ENCODE results near the gene RNASE3.
"Not testable (repeated sequence)": the region's sequence is repeated elsewhere in the genome, so short reads cannot be mapped to it uniquely, and the experiment has no call there.

Gene RNASE3

GRCh38 chr14:20857630-20858261, 33.4 kb upstream of the RNASE3 start:
- TF ChIP-seq CTCF (IDR thresholded peaks at IDR 0.05) (peak; percentile 88), ZFX (IDR thresholded peaks at IDR 0.05; ENCODE audit: borderline replicate concordance) (no peak)

GRCh38 chr14:20866194-20866593, 25.0 kb upstream of the RNASE3 start:
- TF ChIP-seq ZFX (IDR thresholded peaks at IDR 0.05; ENCODE audit: borderline replicate concordance) = no peak
- no peak for TF ChIP-seq CTCF (IDR thresholded peaks at IDR 0.05)
- no peak overlapping the region for H3K27ac ChIP-seq

More at GRCh38 chr14:20857630-20858261, 33.4 kb upstream of the RNASE3 start:
- no peak overlapping the region for H3K27ac ChIP-seq

- TF ChIP-seq ZFX (IDR thresholded peaks at IDR 0.05; ENCODE audit: borderline replicate concordance) = no peak
- peak; percentile 61 for TF ChIP-seq CTCF (IDR thresholded peaks at IDR 0.05)
- H3K27ac ChIP-seq = no peak overlapping the region
Measured at GRCh38 chr14:20866963-20867362, 24.2 kb upstream of the RNASE3 start.

- H3K27ac ChIP-seq = no peak overlapping the region
- TF ChIP-seq ZFX (IDR thresholded peaks at IDR 0.05; ENCODE audit: borderline replicate concordance) (no peak), CTCF (IDR thresholded peaks at IDR 0.05) (peak; percentile 94)
Measured at GRCh38 chr14:20873370-20874177, 17.6 kb upstream of the RNASE3 start.

GRCh38 chr14:20877016-20877415, 14.2 kb upstream of the RNASE3 start:
- no peak overlapping the region for H3K27ac ChIP-seq
- TF ChIP-seq CTCF (IDR thresholded peaks at IDR 0.05) = no peak
- TF ChIP-seq ZFX (IDR thresholded peaks at IDR 0.05; ENCODE audit: borderline replicate concordance) = no peak

- TF ChIP-seq ZFX (IDR thresholded peaks at IDR 0.05; ENCODE audit: borderline replicate concordance) (no peak), CTCF (IDR thresholded peaks at IDR 0.05) (no peak)
- H3K27ac ChIP-seq = no peak overlapping the region
Measured at GRCh38 chr14:20878695-20879094, 12.5 kb upstream of the RNASE3 start.

GRCh38 chr14:20881229-20881628, 10.0 kb upstream of the RNASE3 start:
- not testable (repeated sequence) for H3K27ac ChIP-seq

GRCh38 chr14:20882787-20883186, 8.4 kb upstream of the RNASE3 start:
- H3K27ac ChIP-seq = not testable (repeated sequence)

GRCh38 chr14:20888411-20888810, 2.8 kb upstream of the RNASE3 start:
- not testable (repeated sequence) for H3K27ac ChIP-seq

- not testable (repeated sequence) for H3K27ac ChIP-seq
Measured at GRCh38 chr14:20895322-20895721, 4.1 kb downstream of the RNASE3 start.

All from 22Rv1 (cell line).